GM19397 (cell line): ENCODE results near the gene RBP3.

Experiments
- ATAC-seq: cut with Tn5 transposase; IDR thresholded peaks from one replicate; pipeline ENCODE4 v1.9.1; 2021; ENCODE audit warnings: mild to moderate bottlenecking, moderate library complexity; ENCODE audit not compliant: unreplicated experiment

RBP3 gene

DNA sequence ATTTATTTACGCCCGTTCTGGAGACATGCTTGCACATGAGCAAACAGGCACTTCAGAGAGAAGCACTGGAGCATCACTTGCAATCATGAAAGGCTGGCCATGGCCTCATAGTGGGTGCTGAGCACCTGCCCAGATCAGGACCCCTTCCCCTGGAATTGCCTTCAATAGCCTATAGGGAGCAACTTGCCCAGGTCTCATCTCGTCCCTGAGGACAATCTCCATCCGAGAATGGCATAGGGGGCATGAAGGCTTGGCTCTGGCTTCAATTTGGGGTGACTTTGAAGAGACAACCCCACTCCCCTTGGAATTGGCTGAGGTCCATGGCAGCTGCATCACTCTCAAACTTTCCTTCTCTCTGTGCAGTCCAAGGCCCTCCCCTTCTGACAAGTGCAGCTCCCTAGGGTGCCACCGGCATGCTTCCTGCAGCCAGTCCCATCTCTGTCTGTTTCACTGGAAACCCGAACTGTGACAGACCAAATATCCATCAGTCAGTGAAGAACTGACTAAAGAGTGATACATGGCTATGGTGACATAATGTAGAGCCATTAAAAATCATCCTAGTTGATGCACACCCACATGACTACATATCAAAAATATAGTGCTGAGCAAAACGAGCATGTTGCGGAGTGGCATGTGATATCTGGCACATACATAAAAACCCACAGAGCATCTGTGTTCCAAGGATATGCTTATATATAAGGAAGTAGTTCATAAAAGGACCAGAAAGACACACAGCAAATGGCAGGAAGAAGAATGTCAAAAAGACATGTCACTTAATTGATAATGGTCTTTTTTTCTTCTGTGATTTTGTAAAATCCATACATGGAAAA, 13.5 kb upstream of the RBP3 start:
- ATAC-seq = no peak

DNA sequence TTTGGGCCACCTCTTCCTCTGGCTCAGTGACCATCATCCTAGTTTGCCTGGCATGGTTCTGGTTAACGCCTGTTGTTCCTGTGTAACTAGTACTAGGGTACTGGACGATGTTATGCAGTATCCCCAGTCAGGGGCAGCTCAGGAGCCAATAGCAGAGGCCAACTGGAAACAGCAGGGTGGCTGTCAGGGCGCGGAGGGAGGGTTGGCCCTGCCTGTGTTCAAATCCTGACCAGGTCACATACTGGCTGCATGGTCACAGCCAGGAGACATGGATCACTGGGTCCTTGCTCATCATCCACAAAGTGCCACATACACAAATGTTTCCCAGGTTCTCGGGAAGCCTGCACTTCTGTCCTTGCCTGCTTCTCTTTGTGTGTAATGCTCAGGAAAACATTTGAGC, 12.3 kb upstream of the RBP3 start:
- no peak for ATAC-seq

DNA sequence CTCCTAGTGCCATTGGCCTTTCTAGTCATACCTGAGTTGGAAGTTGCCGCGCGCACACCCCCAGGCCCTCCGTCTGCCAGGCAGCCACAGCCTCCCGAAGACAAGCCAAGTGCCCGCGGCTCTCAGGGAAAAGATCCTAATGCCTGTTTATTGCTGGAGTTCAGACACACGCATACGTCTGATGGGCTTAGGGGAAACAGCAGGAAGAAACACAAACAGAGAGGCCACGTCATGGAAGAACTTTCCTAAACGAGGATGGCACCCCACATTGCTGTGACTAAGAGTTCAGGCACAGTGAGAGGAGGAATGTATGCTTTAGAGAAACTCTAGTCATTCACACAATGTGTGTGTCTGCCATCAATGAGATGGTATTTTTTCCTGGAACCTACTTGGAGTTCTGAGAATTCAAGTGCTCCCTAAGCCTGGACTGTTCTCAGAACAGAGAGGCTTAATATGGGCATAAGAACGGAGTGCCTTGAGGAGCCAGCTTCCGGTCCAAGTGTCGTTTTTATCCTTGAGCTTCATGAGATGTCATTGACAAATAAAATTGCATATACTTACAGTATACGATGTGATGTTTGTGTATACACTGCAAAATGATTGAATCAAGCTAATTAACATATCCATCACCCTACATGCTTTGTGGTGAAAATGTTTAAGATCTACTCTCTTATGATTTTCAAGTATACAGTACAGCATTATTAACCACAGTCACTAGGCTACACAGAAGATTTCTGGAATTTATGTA, 11.6 kb upstream of the RBP3 start:
- ATAC-seq = no peak

DNA sequence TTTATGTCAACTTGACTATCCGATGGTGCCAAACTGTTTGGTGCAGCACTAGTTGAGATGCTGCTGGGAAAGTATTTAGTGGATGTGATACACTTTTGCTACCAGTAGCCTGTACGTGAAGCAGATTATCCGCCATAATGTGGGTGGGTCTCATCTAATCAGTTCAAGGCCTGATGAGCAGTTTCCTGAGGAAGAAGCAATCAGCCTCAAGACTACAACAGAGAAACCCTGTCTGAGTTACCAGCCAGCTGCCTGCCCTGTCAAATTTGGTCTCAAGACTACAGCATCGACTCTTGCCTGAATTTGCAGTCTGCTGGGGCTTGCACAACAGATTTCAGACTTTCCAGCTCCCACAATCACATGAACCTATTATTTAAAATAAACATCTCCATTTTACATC, 10.9 kb upstream of the RBP3 start:
- ATAC-seq = no peak

DNA sequence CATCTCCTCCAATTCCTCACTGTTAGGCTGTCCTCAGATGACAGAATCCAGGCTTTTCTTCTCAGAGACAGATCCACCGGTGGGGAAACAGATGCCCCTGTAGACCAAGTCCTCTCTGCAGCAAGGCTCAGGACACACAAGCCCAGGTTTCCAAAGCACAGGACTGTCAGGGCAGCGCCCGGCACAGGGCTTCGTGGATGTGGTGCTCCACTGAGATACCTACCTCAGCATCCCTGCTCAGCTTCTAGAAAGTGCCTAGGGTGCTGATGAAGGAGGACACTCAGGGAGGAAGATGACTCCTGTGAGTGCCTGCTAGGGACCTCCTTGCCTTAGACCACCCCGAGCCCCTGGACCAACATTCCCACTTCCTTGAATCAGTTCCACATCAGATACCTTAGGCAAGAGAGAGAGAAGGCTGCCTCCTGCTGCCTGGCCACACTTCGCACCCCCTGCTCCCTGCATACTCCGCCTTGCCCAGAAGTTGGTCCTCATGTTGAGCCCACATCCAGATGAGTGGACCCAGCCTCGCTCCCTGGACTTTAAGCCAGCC, 8.9 kb upstream of the RBP3 start:
- no peak for ATAC-seq

DNA sequence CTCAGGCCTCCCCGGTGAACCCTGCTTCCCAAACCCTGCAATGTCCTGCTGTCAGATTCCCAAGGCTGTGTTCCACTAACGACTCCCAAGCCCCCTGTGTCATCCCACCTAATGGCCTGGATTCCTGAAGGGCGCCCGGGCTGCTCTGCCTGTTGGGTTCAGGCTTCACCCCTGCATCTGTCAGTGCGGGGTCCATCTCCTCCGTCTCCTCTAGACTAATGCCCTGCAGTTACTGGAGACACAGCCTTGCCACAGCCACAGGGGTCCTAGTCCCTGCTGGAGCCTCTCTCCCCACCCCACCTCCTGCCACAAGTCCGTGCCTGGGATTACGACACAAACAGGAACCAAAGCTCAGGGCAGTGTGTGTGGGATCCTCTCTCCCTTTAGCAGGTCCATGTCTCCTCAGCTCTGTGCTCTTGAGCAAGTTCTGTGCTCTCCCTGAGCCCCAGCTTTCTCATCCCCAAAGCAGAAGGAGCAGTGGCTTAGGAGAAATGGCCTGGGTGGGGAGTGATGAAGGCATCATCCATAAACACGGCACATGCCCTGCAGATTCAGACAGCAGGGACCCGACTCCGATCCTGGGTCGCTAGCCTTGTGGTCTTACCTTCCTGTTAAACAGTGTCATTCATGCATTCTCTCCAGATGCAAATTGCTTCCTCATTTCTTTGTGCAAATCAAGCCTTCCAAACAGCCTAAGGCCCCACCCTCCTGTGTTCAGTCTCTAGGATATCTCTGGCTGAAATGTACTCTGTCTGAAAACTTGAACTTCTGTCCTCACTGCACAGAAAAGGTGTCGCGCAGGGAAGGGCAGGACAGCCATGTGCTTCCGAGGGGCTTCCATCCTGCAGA, 8.2 kb upstream of the RBP3 start:
- ATAC-seq = peak; percentile 28

DNA sequence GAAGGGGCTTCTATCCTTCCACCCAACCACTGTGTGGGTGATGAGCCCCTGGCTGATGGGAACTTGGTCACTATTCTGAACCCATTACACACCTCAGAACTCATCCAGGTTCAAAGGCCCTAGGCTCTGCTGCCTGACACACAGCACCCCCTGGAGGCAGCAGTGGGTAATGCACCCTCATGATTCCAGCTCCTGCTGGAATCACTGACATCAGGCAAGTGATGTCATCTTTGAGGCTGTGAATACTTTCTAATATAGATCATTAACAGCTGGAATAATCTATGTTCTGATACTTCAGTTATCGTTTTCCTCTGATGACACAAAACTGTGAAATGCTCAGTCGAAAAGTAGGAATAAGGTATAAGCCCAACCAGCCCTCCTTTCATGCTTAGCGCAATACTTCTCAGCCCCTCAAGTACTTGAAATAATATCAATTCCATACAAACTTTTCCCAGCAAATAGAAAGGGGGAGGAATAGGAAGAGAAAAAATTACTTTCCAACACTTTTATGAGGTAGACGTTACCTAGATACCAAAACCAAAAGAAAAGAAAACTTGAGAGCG, 7.5 kb upstream of the RBP3 start:
- ATAC-seq = peak; percentile 66

DNA sequence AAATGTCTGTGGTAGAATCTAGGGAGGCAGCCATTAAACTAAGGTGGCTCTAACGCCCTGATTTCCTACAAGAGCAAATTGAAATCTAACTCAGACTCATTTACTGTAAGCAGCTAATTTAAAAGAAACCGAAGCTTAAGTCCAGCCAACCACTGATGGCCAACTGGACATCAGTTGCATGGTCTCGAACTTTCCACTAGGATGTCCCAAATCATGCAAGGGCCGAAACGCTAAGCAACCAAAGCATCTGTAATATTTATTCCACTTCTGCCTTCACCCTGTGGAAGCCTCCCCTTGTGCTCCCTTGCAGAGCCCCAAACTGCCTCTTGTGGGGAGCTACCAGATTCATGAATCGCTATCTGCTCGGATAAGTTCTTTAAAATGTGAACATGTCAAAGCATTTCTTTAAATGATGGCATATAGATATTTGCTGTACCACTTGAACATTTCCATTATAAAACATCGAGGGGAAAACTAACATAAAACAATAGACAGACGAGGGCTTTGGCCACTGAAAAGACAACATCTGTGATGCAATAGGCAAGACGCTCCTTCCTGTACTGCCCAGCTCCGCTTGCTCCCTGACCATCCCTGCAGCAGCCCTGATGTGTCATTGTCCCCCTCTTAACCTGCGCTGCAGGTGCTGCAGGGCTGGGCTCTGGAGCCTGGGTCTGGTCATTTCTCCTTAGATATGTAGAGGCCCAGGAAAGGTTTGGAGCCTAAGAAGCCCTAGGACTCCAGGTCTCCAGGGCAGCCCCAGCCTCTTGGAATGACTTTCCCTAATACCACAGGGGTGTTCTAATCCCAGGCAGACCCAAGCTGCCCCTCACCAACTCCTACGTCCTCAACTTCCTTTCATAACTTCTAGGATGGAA, 2.9 kb upstream of the RBP3 start:
- no peak for ATAC-seq

DNA sequence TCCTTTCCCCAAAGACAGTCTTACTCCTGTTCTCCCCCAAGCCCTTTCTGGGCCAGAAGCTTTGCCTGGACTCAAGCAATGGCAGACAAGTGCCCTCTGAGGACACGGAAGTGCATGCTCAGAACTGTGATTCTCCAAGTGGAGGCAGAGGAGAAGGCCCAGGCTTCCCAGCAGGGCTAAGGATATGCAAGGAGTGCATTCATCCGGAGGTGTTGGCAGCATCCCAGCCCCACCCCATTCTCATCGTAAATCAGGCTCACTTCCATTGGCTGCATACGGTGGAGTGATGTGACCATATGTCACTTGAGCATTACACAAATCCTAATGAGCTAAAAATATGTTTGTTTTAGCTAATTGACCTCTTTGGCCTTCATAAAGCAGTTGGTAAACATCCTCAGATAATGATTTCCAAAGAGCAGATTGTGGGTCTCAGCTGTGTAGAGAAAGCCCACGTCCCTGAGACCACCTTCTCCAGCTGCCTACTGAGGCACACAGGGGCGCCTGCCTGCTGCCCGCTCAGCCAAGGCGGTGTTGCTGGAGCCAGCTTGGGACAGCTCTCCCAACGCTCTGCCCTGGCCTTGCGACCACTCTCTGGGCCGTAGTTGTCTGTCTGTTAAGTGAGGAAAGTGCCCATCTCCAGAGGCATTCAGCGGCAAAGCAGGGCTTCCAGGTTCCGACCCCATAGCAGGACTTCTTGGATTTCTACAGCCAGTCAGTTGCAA, 1.4 kb upstream of the RBP3 start:
- no peak for ATAC-seq

DNA sequence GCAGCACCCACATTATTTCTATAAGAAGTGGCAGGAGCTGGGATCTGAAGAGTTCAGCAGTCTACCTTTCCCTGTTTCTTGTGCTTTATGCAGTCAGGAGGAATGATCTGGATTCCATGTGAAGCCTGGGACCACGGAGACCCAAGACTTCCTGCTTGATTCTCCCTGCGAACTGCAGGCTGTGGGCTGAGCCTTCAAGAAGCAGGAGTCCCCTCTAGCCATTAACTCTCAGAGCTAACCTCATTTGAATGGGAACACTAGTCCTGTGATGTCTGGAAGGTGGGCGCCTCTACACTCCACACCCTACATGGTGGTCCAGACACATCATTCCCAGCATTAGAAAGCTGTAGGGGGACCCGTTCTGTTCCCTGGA, 874 bp upstream of the RBP3 start:
- no peak for ATAC-seq

DNA sequence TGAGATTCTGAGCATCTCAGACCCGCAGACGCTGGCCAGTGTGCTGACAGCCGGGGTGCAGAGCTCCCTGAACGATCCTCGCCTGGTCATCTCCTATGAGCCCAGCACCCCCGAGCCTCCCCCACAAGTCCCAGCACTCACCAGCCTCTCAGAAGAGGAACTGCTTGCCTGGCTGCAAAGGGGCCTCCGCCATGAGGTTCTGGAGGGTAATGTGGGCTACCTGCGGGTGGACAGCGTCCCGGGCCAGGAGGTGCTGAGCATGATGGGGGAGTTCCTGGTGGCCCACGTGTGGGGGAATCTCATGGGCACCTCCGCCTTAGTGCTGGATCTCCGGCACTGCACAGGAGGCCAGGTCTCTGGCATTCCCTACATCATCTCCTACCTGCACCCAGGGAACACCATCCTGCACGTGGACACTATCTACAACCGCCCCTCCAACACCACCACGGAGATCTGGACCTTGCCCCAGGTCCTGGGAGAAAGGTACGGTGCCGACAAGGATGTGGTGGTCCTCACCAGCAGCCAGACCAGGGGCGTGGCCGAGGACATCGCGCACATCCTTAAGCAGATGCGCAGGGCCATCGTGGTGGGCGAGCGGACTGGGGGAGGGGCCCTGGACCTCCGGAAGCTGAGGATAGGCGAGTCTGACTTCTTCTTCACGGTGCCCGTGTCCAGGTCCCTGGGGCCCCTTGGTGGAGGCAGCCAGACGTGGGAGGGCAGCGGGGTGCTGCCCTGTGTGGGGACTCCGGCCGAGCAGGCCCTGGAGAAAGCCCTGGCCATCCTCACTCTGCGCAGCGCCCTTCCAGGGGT, 703 bp downstream of the RBP3 start:
- ATAC-seq = no peak

DNA sequence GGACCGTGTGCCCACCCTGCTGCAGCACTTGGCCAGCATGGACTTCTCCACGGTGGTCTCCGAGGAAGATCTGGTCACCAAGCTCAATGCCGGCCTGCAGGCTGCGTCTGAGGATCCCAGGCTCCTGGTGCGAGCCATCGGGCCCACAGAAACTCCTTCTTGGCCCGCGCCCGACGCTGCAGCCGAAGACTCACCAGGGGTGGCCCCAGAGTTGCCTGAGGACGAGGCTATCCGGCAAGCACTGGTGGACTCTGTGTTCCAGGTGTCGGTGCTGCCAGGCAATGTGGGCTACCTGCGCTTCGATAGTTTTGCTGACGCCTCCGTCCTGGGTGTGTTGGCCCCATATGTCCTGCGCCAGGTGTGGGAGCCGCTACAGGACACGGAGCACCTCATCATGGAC, 1.4 kb downstream of the RBP3 start:
- no peak for ATAC-seq

DNA sequence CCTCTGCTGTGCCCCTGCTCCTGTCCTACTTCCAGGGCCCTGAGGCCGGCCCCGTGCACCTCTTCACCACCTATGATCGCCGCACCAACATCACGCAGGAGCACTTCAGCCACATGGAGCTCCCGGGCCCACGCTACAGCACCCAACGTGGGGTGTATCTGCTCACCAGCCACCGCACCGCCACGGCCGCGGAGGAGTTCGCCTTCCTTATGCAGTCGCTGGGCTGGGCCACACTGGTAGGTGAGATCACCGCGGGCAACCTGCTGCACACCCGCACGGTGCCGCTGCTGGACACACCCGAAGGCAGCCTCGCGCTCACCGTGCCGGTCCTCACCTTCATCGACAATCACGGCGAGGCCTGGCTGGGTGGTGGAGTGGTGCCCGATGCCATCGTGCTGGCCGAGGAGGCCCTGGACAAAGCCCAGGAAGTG, 1.8 kb downstream of the RBP3 start:
- no peak for ATAC-seq

DNA sequence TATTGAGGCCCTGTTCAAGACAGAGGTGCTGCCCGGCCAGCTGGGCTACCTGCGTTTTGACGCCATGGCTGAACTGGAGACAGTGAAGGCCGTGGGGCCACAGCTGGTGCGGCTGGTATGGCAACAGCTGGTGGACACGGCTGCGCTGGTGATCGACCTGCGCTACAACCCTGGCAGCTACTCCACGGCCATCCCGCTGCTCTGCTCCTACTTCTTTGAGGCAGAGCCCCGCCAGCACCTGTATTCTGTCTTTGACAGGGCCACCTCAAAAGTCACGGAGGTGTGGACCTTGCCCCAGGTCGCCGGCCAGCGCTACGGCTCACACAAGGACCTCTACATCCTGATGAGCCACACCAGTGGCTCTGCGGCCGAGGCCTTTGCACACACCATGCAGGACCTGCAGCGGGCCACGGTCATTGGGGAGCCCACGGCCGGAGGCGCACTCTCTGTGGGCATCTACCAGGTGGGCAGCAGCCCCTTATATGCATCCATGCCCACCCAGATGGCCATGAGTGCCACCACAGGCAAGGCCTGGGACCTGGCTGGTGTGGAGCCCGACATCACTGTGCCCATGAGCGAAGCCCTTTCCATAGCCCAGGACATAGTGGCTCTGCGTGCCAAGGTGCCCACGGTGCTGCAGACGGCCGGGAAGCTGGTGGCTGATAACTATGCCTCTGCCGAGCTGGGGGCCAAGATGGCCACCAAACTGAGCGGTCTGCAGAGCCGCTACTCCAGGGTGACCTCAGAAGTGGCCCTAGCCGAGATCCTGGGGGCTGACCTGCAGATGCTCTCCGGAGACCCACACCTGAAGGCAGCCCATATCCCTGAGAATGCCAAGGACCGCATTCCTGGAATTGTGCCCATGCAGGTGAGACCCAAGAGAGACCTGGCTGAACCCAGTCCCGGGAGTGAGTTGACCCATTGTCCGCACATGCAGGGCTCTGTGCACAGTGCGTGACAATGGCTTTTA, 2.8 kb downstream of the RBP3 start:
- ATAC-seq = no peak

DNA sequence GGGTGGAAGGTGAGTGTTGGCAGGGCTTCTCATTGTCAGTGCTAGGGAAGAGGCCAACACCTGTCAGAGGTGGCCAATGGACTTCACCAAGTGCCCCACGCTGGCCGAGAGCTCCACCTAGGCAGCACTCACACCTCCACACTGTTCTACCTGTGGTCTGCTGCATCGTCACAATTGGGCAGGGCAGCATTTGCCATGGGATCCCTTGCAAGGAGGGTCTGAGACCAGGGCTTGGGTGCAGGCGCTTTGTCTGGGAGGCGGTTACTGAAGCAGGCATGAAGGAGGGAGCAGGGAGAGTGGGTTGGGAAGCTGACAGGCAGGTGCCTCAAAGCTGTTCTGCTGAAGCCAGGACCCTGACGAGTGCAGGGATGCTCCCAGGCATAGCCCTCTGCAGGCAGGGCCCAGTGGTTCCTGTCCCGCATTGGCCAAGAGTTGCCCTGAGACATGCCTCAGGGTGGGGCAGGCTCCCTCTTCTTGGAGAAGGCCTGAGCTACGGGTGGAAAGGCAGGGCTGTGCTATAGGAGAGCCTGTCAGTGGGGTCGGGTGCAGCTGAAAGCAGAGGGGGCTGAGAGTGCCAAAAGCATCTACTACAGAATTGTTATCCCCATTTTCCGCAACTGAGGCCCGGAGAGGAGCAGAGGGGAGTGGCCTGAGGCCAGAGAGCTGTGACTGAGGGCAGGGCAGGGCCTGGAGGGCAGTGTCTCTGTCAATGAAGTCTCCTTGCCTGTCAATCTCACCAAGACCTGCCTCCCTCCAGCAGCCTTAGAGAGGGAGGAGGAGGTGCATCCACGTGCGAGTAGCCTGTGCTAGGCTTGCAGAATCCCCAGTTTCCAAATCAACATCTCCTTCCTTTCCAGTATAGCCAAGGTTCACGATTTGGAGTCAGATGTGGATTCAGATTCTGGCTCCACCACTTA, 4.0 kb downstream of the RBP3 start:
- ATAC-seq = no peak

DNA sequence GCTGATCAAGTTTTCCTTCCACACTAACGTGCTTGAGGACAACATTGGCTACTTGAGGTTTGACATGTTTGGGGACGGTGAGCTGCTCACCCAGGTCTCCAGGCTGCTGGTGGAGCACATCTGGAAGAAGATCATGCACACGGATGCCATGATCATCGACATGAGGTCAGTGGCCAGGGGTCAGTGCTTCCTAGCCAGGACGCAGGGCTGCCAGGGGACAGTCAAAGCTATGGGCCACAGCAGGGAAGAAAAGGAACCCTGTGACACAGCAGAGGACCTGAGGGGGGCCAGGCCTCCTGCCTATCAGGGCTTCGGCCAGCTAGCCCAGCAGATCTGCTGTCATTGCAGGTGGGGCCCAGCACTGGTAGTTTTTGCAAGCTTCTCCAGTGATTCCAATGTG, 5.2 kb downstream of the RBP3 start:
- no peak for ATAC-seq
